ENCODE results near the gene DDAH2.

Gene DDAH2

DNA sequence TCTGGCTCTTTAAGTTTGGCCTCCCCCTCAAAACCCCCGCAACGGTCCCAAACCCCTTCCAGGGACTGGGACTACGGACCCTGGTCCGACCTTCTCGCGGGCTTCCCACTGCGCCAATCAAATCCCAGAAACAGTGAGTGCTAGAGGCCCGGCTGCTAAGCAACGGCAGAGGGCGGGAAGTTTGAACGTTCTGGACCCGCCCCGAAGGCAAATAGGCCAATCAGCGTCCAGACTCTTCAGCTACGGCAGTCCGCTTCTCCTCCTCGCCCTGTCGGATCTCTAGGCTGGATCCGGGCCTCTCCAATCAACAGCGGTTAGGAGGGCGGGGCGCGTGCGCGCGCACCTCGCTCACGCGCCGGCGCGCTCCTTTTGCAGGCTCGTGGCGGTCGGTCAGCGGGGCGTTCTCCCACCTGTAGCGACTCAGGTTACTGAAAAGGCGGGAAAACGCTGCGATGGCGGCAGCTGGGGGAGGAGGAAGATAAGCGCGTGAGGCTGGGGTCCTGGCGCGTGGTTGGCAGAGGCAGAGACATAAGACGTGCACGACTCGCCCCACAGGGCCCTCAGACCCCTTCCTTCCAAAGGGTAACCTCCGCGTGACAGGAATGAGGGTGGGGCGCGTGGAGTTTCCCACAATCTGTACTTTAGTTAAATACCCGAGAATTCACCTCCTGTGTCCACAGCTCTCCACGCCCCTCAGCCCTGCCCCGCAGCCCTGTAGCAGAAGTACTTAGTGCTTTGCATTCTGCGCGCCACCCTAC, 10.7 kb upstream of the DDAH2 start, which contains the start of gene MSH5:
Gene MSH5, plus strand, starts transcription at position 367 of the 758 bp plus-strand sequence. CDS start 462 bp downstream, outside the sequence.
- Mint-ChIP-seq H3K27ac (peak within 1 kb of the TSS; percentile 92), H3K36me3 (peaks cover 71% of the 10 kb centered on the region), H3K4me3 (peak within 1 kb of the TSS; percentile 84), H3K9me3 (no peaks in the 10 kb centered on the region), H3K4me1 (peaks cover 52% of the 10 kb centered on the region)
- ATAC-seq: peak; percentile 93
- DNase-seq (ENCODE audit: low spot score in 2 of 2): peak; percentile 85 to 98

DNA sequence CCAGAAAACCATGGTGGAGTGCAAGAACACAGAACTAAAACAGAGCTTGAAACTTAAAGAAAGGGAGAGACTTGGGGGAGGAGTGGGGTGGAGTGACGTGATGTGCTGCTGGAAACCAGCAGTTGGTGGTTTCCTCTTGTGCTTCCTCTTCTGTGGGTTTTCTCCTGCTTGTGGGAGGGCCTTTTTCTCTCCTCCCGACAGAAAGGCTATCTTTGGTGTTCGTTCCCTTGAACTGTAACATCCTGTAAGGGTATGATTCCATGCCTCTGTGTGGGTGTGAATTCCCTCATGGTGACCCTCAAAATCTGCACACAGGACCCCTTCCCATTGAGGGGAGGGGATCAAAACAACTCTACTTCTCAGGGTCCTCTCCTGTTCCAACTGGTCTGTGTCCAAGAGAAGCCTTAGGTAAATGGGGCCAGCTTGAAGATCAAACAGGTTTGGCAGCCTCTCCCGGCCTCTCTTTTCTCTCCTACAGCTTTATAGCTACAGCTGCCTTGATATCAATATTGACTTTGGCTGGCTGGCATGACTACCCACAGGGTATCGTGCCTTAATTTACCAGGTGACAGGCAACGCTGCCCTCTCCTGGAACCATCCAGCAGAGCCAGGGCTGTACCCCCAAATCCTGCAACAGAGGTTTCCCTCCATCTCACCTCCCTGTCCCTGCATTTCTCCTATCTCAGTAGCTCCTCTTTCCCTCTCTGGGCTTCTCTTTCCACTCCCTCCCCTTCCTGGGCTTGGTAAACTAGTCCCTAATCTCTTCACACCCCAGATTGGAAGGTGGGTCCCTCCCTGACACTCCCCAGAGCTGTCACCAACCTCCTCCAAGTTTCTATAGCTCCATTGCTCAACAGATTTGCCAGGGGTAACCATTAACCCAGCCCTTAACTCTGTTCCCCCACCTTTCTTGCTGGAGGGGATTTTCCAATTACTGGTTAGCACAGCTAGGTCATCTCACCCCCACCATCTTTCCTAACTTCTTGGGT, 9.2 kb upstream of the DDAH2 start:
- no peaks in the 10 kb centered on the region for H3K9me3 Mint-ChIP-seq
- H3K36me3 Mint-ChIP-seq: peaks cover 72% of the 10 kb centered on the region
- H3K4me1 Mint-ChIP-seq: peaks cover 67% of the 10 kb centered on the region
- peak overlapping the region; percentile 84 for H3K4me3 Mint-ChIP-seq
- H3K27ac Mint-ChIP-seq: peak overlapping the region; percentile 92
- peak; percentile 20 to 75 for DNase-seq (ENCODE audit: low spot score in 2 of 2)
- ATAC-seq: no peak

DNA sequence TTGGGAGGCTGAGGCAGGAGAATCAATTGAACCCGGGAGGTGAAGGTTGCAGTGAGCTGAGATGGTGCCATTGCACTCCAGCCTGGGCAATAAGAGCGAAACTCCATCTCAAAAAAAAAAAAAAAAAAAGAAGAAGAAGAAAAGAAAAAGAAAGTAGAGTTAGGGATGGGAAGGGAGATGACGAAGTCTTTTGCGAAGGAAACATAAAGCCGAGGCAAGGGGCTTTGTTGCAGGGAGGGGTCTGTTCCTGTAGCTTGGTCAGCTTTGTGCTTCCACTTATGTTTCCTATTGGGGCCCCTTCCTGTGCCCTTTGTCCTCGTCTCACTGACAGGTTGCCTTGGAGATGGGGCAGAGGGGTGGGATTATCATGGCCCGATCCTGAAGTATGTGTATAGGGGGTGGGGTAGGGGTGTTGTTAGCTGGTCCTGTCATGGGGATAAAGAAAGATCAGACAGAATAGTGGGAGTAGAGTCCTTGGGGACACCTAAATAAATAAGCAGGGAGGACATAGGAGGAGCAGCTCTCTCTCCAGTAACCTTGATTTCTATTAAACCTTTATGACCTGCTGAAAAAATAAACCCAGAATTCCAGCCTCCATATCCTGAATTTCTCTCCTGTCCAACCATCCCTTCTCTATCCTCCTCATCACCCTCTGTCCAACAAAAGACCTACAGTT, 8.4 kb upstream of the DDAH2 start:
- no peak for ATAC-seq
- Mint-ChIP-seq H3K27ac (peak overlapping the region; percentile 92), H3K4me1 (peaks cover 71% of the 10 kb centered on the region), H3K4me3 (peak overlapping the region; percentile 84), H3K36me3 (peaks cover 72% of the 10 kb centered on the region), H3K9me3 (no peaks in the 10 kb centered on the region)
- DNase-seq (ENCODE audit: low spot score in 2 of 2): no peak

DNA sequence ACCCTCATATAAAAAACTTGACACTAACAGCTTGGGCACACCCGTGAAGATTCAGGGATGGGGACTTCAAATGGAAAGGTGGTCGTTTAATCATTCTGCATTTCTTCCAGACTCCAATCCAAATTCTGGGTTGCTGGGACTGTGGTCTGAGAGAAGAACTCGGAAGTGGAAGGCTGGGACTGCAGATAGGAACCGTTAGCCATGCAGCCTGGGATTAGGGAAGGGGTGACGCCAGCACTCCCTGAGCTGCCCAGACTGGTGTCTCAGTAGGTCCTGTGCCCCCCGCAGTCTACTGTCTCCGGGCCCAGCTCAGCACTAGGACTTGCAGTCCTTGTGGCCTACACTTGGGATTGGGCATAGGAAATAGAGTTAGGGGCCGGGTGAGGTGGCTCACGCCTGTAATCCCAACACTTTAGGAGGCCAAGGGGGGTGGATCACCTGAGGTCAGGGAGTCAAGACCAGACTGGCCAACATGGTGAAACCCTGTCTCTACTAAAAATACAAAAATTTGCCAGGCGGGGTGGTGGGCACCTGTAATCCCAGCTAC, 7.7 kb upstream of the DDAH2 start:
- Mint-ChIP-seq H3K36me3 (peaks cover 72% of the 10 kb centered on the region), H3K4me1 (peaks cover 70% of the 10 kb centered on the region), H3K9me3 (no peaks in the 10 kb centered on the region), H3K27ac (peak overlapping the region; percentile 92), H3K4me3 (peak overlapping the region; percentile 84)
- DNase-seq (ENCODE audit: low spot score in 2 of 2): no peak
- no peak for ATAC-seq

DNA sequence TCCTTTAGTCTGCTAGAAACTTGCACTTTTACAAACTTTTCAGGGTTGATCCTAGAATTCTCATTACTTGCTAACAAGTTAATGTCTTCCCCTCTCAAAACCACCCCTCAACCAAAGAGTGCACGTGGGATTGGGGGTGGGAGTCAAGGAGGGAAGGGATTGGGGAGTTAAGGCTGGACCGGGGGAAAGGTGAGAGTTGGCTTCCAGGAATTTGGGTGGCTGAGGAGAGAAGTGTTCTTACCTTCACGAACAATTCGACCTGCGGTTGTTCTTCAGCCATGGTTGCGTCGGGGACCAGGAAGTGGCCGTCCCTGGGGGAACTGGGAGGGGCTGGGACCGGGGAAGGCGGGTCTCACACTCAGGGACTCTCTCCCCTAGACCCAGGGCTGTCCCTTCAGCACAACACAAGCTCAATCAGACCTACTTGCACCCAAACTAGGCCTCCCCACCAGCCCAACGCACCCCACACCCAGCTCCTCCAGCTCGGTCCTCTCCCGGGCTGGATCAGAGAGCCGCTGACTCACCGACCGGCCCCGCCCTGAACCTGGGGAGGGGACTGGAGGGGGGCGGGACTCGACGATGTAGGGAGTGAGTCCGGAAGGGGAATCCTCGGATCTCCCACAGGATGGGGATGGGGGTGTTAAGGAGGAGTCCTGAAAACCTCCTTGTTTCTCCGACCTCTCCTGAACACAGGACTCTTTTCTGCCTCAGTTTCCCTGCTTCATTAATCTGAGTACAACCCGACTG, 7.1 kb upstream of the DDAH2 start, which contains the start of gene CLIC1:
Gene CLIC1, minus strand, starts transcription at position 510 of the 747 bp plus-strand sequence. Its CDS starts 230 bp downstream, at position 280.
- ATAC-seq: peak; percentile 55
- H3K4me3 Mint-ChIP-seq: peak within 1 kb of the TSS; percentile 84
- peak; percentile 63 to 88 for DNase-seq (ENCODE audit: low spot score in 2 of 2)
- peak within 1 kb of the TSS; percentile 92 for H3K27ac Mint-ChIP-seq
- peaks cover 64% of the 10 kb centered on the region for H3K4me1 Mint-ChIP-seq
- H3K9me3 Mint-ChIP-seq: no peaks in the 10 kb centered on the region
- H3K36me3 Mint-ChIP-seq: peaks cover 72% of the 10 kb centered on the region

DNA sequence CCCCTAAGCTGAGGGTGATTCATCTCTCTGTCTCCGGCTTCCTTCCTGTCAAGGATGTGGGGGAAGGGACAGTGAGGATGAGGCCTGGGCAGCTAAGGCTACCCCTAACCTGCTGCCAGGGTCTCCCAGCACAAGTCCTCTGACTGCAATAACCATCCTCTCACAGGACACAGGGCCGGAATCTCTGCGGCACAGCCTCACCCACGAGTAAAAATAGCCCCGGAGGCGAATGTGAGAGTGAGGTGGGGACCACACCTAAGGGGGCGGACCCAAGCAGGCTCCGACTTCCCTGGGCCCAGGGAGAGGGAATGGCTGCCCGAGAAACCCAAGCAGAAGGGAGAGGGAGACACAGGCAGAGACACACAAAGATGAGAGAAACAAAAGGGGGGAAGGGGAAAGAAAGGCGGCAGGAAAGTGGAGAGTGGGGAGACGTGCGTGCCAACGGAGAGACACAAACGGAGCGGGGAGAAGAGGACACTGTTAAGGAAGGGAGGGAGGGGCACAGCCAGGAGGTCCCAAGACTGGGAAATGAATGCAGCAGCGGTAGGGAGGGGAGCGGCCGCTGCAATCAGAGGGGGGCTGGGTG, 5.8 kb upstream of the DDAH2 start:
- DNase-seq (ENCODE audit: low spot score in 2 of 2) (peak; percentile 48 to 80), ATAC-seq (peak; percentile 66)
- H3K27ac Mint-ChIP-seq: peak overlapping the region; percentile 92
- peaks cover 72% of the 10 kb centered on the region for H3K36me3 Mint-ChIP-seq
- H3K4me3 Mint-ChIP-seq: peak overlapping the region; percentile 84
- H3K9me3 Mint-ChIP-seq: no peaks in the 10 kb centered on the region
- peaks cover 67% of the 10 kb centered on the region for H3K4me1 Mint-ChIP-seq

DNA sequence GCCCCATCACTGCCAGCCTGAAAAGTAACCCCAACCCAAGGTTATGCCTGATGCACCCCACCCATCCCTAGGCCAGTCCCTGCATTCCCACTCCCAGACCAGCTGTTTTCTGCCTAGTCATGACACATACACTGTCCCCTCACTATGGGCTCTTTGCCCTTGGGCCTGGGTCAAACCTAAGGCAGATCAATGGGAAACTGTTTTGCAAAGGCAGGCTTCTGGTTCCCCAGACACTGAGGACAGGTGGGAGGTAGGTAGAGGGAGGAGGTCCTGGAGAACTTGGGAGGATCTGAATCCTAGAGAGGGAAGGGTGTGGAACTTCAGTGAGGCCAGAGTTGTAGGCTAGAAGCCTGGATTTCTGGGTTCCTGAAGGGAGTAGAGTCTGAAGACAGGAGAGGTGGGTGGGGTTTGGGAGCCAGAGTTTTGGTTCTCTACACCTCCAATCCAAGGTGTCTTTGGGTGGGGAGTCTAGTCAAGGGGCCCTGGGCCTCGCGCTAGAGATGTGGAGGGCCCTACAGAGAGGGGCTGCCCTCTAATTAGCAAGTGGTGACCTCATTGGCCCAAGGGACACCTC, 5.2 kb upstream of the DDAH2 start:
- ATAC-seq (no peak), DNase-seq (ENCODE audit: low spot score in 2 of 2) (no peak)
- Mint-ChIP-seq H3K4me1 (peaks cover 67% of the 10 kb centered on the region), H3K27ac (peak overlapping the region; percentile 92), H3K4me3 (peak overlapping the region; percentile 84), H3K9me3 (no peaks in the 10 kb centered on the region), H3K36me3 (peaks cover 72% of the 10 kb centered on the region)

DNA sequence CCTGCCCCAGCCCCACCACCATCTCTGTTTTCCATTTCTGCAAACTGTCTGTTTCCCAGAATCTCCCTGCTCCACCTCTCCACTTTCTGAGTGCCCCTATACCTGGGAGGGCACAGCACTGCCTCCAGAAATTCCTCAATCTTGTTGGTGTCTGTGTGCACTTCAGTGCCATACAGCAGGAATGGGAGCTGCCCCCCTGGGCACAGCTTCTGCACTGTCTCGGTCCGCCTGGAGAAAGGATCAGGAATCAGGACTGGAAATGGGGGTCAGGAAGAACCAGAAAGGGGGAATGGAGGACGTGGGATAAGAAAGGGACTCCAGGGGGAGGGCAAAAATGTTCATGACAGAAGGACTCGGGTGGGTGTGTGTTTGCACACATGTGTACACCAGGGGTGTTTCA, 4.6 kb upstream of the DDAH2 start:
- DNase-seq (ENCODE audit: low spot score in 2 of 2) (no peak), ATAC-seq (no peak)
- Mint-ChIP-seq H3K4me1 (peaks cover 67% of the 10 kb centered on the region), H3K36me3 (peaks cover 77% of the 10 kb centered on the region), H3K4me3 (peak overlapping the region; percentile 84), H3K27ac (peak overlapping the region; percentile 92), H3K9me3 (no peaks in the 10 kb centered on the region)

DNA sequence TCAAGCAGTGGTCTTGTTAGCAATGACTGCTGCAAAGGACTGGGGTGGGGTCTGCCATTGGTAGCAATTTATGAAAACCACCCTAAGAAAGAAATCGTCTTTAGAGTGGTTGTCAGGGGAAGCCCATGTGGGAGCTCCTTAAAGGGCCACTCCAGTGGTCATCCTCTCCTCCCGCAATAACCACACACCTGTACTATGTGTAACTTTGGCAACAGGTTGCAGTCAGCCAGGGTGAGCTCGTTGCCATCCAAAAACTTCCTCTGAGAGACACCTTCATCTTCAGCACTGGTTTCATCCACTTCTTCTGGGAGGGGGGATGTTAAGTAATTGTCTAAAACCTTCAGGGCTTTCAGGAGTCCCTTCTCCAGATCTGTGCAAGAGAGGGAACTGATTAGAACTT, 2.9 kb upstream of the DDAH2 start:
- DNase-seq (ENCODE audit: low spot score in 2 of 2): no peak
- peaks cover 82% of the 10 kb centered on the region for H3K36me3 Mint-ChIP-seq
- H3K4me1 Mint-ChIP-seq: peaks cover 64% of the 10 kb centered on the region
- no peak overlapping the region for H3K27ac Mint-ChIP-seq
- no peaks in the 10 kb centered on the region for H3K9me3 Mint-ChIP-seq
- no peak overlapping the region for H3K4me3 Mint-ChIP-seq
- no peak for ATAC-seq

DNA sequence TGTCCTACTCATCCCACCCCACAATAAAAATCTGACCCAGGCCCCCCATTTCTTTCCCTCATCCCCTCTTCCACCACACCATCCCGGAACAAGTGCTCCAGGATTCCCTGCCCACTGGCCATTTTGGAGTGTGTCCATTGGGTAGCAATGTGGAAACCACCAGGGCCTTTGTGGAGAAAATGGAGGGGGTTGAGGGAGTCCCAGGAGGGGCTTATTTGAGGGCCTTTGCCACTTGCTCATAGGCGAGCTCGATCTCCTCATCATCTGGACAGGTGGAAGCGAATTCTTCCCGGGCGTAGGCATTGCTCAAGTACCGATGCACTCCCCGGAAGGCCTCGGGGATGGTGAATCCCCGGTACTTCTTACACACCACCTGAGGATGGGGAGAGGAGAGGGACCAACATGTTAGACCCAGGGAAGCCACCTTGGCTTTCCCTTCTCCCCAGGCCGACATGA, 1.6 kb upstream of the DDAH2 start:
- H3K4me3 Mint-ChIP-seq: peak overlapping the region; percentile 87
- H3K9me3 Mint-ChIP-seq: no peaks in the 10 kb centered on the region
- DNase-seq (ENCODE audit: low spot score in 2 of 2): no peak
- peak overlapping the region; percentile 91 for H3K27ac Mint-ChIP-seq
- H3K36me3 Mint-ChIP-seq: peaks cover 74% of the 10 kb centered on the region
- H3K4me1 Mint-ChIP-seq: peaks cover 71% of the 10 kb centered on the region
- ATAC-seq: no peak

DNA sequence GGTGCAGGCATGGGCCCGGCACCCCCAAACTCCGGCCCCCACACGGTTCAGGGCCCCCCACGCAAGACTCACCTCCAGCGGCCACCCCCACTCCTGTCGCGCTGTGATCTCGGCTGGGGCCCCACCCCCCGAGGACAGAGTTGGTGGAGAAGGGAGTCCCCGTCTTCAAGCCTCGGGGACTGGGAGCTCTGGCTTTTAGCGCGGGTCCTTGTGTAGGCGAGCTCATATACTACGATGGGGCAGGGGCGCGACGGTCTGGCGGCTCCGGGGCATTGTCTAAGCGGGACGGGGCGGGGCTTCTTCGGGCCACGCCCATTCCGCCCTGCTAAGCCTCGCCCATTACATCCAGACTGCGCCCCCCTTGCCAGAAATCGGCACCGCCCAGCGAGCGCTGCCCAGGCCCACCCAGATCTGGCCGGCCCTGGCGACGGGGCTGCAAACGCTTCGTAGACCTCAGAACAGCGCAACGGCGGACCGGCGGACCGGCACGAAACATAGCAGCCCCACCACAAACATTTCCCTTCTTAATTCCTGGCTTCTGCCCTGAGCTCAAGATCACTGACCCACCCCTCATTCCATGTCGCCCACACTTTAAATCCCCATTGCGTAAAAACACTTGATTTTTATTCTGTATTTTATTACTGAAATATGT, 1.0 kb upstream of the DDAH2 start:
- Mint-ChIP-seq H3K9me3 (no peaks in the 10 kb centered on the region), H3K4me1 (peaks cover 74% of the 10 kb centered on the region), H3K4me3 (peak overlapping the region; percentile 87), H3K36me3 (peaks cover 69% of the 10 kb centered on the region), H3K27ac (peak overlapping the region; percentile 91)
- ATAC-seq (peak; percentile 68), DNase-seq (ENCODE audit: low spot score in 2 of 2) (peak; percentile 64 to 89)

DNA sequence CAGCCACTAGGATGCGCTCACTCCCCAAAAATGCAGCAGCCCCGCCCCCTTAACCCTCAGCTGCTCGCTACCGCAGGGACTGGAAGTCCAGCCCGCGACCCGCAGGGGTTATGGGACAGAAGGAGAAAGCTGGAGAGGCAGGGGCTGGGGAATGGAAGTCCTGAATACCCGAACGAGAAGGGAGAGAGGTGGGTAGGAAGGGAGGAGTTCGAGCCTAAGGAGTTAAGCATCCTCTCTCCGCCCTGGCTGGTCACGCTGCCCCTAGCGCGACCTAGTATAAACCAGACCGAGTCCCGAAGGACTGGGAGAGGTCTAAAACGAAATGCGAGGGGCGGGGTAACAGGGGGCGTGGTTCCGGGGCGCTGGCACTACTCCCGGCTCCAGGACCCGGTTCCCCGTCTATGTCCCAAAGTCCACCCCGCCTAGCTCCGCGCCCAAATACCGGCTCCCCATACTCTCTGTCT, 448 bp upstream of the DDAH2 start:
- peaks cover 63% of the 10 kb centered on the region for H3K36me3 Mint-ChIP-seq
- peak; percentile 67 to 91 for DNase-seq (ENCODE audit: low spot score in 2 of 2)

More for the DNA sequence above, 448 bp upstream of the DDAH2 start:
- Mint-ChIP-seq H3K4me3 (peak overlapping the region; percentile 87), H3K9me3 (no peaks in the 10 kb centered on the region), H3K27ac (peak overlapping the region; percentile 91), H3K4me1 (peaks cover 71% of the 10 kb centered on the region)
- peak; percentile 81 for ATAC-seq

Data from stimulated activated effector memory CD8-positive, alpha-beta T cell treated with anti-CD3 and anti-CD28 coated beads, Interleukin-12 subunit alpha, Interleukin-12 subunit beta, amount 100 ng/mL, for 72 hours (primary cell).